Measurements from ENCODE around the gene SLC12A9. TPM values are rescaled to one million over a fixed set of nuclear protein-coding genes. Genes with fewer than 3 reads are reported as not detected.

SLC12A9 gene
- total and polyA plus RNA-seq, 2 of the 8 experiments (the other 6 are each of a cell fraction or from before 2014, with no cell fraction given) = 31.4 to 40.1 TPM

DNA sequence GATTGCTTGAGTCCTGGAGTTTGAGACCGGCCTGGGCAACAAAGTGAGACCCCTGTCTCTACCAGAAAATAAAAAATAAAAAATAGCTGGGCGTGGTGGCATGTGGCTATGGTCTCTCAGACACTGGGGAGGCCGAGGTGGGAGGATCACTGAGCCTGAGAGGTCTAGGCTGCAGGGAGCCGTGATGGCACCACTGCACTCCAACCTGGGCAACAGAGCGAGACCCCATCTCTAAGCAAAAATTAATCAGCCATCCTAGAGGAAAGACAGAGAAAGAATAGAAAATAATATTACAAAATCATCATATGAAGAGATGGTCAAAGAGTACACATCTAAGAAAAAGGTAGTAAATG is 20.3 kb upstream of the SLC12A9 start:
- H3K4me3 ChIP-seq (ENCODE audit: extremely low read depth in 1 of 4, insufficient read depth in 2 of 4, low read depth in 3 of 4, low read length in 4 of 4) = no peak overlapping the region
- H3K27ac ChIP-seq (ENCODE audit: low read depth, low read length) = no peak overlapping the region
- no peaks in the 10 kb centered on the region for H3K9me3 ChIP-seq (ENCODE audit: insufficient read depth in 2 of 2, low read depth in 1 of 2, low read length in 1 of 2)
- no peak overlapping the region for H2AK5ac ChIP-seq (ENCODE audit: low read depth, low read length)
- H3K27me3 ChIP-seq (replicated peaks in 1 of 4; ENCODE audit: control insufficient read depth in 3 of 4, extremely low read depth in 1 of 4, insufficient read depth in 3 of 4, low read length in 3 of 4) = no peaks in the 10 kb centered on the region
- no peaks in the 10 kb centered on the region for H4K20me1 ChIP-seq (replicated peaks in 1 of 2; ENCODE audit: control insufficient read depth in 1 of 2, insufficient read depth in 2 of 2, low read length in 2 of 2)
- no peaks in the 10 kb centered on the region for H3K36me3 ChIP-seq (ENCODE audit: control insufficient read depth in 2 of 4, insufficient read depth in 4 of 4, low read length in 3 of 4)
- peaks cover 6% of the 10 kb centered on the region; the same call in 1 of the 2 replicates for H3K79me1 ChIP-seq (ENCODE audit: low read depth, low read length)
- FAIRE-seq (no peak), DNase-seq (ENCODE audit: low read depth in 1 of 2, low spot score in 2 of 2) (no peak)
- H3K4me1 ChIP-seq (replicated peaks in 1 of 4; ENCODE audit: control insufficient read depth in 3 of 4, insufficient read depth in 4 of 4, low read length in 3 of 4) = peaks cover 3 to 12% (median 10%) of the 10 kb centered on the region in 4 experiments
- peaks cover 6% of the 10 kb centered on the region for H3K23me2 ChIP-seq (ENCODE audit: low read depth, low read length)
- ChIA-PET CTCF (ENCODE audit: partially characterized antibody) (interaction anchor here (0.6 to 7.0 kb wide), 9 partner anchors 11 to 70 kb away, joined by 3 to 55 read pairs (median 4); partner anchors contain the start of gene SLC12A9), POLR2A (ENCODE audit: partially characterized antibody) (interaction anchor here (0.8 to 3.3 kb wide), 4 partner anchors 17 to 253 kb away, joined by 3 to 9 read pairs (median 3); partner anchors contain the start of genes SLC12A9 and SRRT)
- H3K56ac ChIP-seq (replicated peaks; ENCODE audit: insufficient read length, low read depth, low read length) = no peak overlapping the region
- H2BK15ac ChIP-seq (ENCODE audit: low read length) = no peak overlapping the region
- H4K8ac ChIP-seq (ENCODE audit: extremely low read depth, insufficient read depth, low read length) = no peak overlapping the region
- 90% methylated on average over 5 of the region's 5 CpGs; no CpG with 5 or more reads in 1 of the 2 experiments for WGBS, 2 experiments (ENCODE audit: extremely low coverage in 1 of 2, insufficient coverage in 1 of 2, insufficient read length in 1 of 2, insufficient replicate concordance in 2 of 2, low coverage in 1 of 2, low lambda C conversion rate in 2 of 2, missing lambda C conversion rate in 1 of 2)
- H2AFZ ChIP-seq (ENCODE audit: low read length) = no peak overlapping the region
- H4K5ac ChIP-seq (ENCODE audit: insufficient read length, low read depth, low read length) = no peak overlapping the region
- H2BK20ac ChIP-seq (ENCODE audit: low read length) = no peak overlapping the region
- no peak overlapping the region for H2BK5ac ChIP-seq (ENCODE audit: low read depth, low read length)
- H2BK12ac ChIP-seq (ENCODE audit: low read depth, low read length) = no peak overlapping the region
- no peak overlapping the region for H3K4ac ChIP-seq (replicated peaks; ENCODE audit: insufficient read length, low read depth, low read length)
- no peak overlapping the region for H3K9ac ChIP-seq (replicated peaks in 1 of 4; ENCODE audit: extremely low read depth in 1 of 4, low read depth in 3 of 4, low read length in 3 of 4)
- H3K79me2 ChIP-seq (ENCODE audit: control insufficient read depth in 1 of 2, insufficient read depth in 2 of 2, low read length in 2 of 2) = no peaks in the 10 kb centered on the region
- no peak overlapping the region for H3K18ac ChIP-seq (ENCODE audit: extremely low read depth, low read length)
- no peak overlapping the region for H3K14ac ChIP-seq (ENCODE audit: insufficient read length)
- H3K4me2 ChIP-seq (ENCODE audit: insufficient read depth in 1 of 2, low read depth in 2 of 2, low read length in 2 of 2) = no peak overlapping the region
- H2BK120ac ChIP-seq (replicated peaks; ENCODE audit: low read depth, low read length) = no peak overlapping the region
- H3K23ac ChIP-seq (ENCODE audit: insufficient read length) = no peak overlapping the region
- no peak overlapping the region for H4K91ac ChIP-seq (replicated peaks; ENCODE audit: insufficient read length, low read length)
- no peak for TF ChIP-seq MAFK (IDR thresholded peaks at IDR 0.05; ENCODE audit: low read depth, low read length)
- TF ChIP-seq KDM4A (IDR thresholded peaks at IDR 0.05; ENCODE audit: low read depth, low read length, severe bottlenecking) = no peak
- no peak for TF ChIP-seq SAP30 (IDR thresholded peaks at IDR 0.05; ENCODE audit: insufficient read depth, insufficient replicate concordance, low read length)
- no peak for TF ChIP-seq CBX8 (IDR thresholded peaks at IDR 0.05; ENCODE audit: borderline replicate concordance, low read depth, low read length)
- TF ChIP-seq RNF2 (IDR thresholded peaks at IDR 0.05; ENCODE audit: borderline replicate concordance, low read depth, low read length, missing control alignments, poor library complexity, severe bottlenecking) = no peak
- TF ChIP-seq KDM5A (IDR thresholded peaks at IDR 0.05; ENCODE audit: low read length) = no peak
- TF ChIP-seq HDAC6 (IDR thresholded peaks at IDR 0.05; ENCODE audit: low read depth, low read length) = no peak
- TF ChIP-seq SIN3A (conservative IDR thresholded peaks at IDR 0.05 in 1 of 2, IDR thresholded peaks at IDR 0.05 in 1 of 2; ENCODE audit: low read depth in 1 of 2, low read length in 2 of 2) = no peak
- TF ChIP-seq CHD1 (IDR thresholded peaks at IDR 0.05; ENCODE audit: low read depth, low read length) = no peak
- no peak for TF ChIP-seq MAX (IDR thresholded peaks at IDR 0.05)
- TF ChIP-seq CREB1 (IDR thresholded peaks at IDR 0.05) = no peak
- no peak for TF ChIP-seq CHD2 (IDR thresholded peaks at IDR 0.05; ENCODE audit: low read length)
- no peak for TF ChIP-seq RXRA (IDR thresholded peaks at IDR 0.05; ENCODE audit: insufficient read depth, low read depth, low read length)
